Measurements from ENCODE around the gene DAP. TPM values are rescaled to one million over a fixed set of nuclear protein-coding genes. Genes with fewer than 3 reads are reported as not detected.

The DAP gene
- total RNA-seq, 2 experiments from 2014 or later = 60.5 to 64.8 TPM

DNA sequence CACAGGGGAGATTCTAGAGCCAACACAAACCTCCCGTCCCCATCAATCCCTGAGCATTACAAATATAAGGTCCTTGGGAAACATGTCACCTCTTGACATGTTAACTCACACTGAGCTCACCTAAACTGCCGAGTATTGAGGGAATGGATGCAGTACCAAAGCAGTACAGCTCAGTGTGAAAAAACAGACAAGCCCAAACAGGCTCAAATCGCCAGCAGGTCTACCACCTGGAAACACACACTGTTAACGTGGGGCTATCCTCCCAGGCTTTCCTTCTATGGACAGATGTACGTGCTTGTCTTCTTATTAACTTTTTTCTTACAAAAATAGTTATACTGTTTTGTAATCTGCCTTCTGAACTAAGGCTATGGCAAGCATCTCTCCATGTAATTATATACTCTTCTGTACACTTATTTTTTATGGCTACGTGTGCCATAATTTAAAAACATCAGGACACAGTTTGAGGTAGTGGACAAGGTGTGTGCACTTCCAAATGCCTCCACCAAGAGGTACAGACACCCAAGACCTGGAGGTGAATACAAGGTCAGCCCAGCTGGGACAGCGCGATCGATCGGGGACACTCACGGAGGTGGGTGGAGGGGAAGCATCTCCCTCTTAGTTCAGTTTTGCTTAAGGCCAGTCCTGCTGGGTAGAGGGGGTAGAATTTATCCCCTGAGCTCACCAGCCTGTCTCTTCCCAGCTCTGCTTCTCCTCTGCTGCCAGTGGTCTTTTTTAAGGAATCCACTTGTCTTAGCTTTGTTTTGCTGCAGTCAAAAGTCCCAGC is 76.5 kb downstream of the DAP start:
- no peaks in the 10 kb centered on the region for H3K9me3 Mint-ChIP-seq
- H3K27me3 Mint-ChIP-seq = no peaks in the 10 kb centered on the region
- no peak overlapping the region for H3K27ac Mint-ChIP-seq
- H3K4me1 Mint-ChIP-seq = peaks cover under 1% of the 10 kb centered on the region
- DNase-seq = no peak
- H3K36me3 Mint-ChIP-seq (ENCODE audit: low read depth) = peaks cover 21% of the 10 kb centered on the region
- POLR2A ChIA-PET = no interaction called here
- no peak overlapping the region for H3K4me3 Mint-ChIP-seq
- CTCF ChIA-PET = interaction anchor here (1.7 kb wide), 1 partner anchor 18 kb away, joined by 7 read pairs; no protein-coding TSS in a partner anchor

DNA sequence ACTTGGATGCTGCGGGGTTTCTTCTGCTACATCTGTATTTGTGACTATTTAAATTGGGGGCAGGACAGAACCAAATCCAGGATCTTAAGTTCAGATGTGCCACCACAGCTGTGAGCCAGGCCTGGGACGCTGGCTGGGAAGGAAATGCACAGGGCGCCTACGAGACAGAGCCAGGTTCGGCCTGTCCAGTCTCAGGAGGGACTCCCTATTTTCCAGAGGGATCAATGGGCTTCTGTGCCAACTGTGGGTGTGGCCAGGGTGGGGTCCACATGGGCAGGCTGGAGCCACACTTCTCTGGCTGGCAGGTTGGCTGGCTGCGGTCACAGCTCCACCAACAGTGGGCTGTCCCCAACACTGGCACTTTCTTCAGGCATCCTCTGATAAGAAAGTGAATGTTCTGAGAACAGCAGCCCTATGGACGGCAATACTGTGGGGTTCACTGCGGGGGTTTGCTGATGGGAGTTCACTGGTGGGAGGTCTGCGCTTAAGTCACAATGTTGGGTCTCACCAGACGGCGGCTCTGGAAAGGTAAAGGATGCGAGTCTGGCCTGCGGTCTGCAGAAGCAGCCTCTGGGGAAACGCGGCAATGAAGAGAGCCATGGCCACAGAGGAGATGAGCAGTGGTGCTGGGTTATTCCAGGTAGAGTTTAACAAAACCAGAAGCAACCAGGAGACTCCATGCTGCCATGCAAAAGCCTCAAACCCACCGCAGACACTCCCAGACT is 78.1 kb downstream of the DAP start:
- Mint-ChIP-seq H3K9me3 (no peaks in the 10 kb centered on the region), H3K36me3 (ENCODE audit: low read depth) (peaks cover 24% of the 10 kb centered on the region), H3K4me3 (no peak overlapping the region), H3K27ac (no peak overlapping the region), H3K4me1 (no peaks in the 10 kb centered on the region), H3K27me3 (no peaks in the 10 kb centered on the region)
- DNase-seq = no peak
- CTCF ChIA-PET = no interaction called here
- POLR2A ChIA-PET = no interaction called here

DNA sequence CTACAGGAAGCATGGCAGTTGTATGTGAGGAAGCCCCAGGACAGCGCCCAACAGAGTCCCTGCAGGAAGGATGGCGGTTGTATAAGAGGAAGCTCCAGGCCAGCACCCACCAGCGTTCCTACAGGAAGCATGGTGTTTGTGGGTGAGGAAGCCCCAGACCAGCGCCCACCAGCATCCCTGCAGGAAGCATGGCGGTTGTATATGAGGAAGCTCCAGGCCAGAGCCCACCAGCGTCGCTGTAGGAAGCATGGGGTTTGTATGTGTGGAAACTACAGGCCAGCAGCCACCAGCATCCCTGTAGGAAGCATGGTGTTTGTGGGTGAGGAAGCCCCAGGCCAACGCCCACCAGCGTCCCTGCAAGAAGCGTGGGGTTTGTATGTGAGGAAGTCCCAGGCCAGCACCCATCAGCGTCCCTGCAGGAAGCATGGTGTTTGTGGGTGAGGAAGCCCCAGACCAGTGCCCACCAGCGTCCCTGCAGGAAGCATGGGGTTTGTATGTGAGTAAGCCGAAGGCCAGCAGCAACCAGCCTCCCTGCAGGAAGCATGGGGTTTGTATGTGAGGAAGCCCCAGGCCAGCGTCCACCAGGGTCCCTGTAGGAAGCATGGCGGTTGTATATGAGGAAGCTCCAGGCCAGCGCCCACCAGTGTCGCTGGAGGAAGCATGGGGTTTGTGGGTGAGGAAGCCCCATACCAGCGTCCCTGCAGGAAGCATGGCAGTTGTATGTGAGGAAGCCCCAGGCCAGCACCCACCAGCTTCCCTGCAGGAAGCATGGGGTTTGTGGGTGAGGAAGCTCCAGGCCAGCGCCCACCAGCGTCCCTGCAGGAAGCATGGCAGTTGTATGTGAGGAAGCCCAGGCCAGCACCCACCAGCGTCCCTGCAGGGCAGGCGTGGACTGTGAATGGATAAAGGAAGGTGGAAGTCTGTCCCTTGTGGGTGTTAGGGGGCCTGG is 79.0 kb downstream of the DAP start:
- Mint-ChIP-seq H3K27me3 (no peaks in the 10 kb centered on the region), H3K4me3 (no peak overlapping the region), H3K36me3 (ENCODE audit: low read depth) (peaks cover 24% of the 10 kb centered on the region), H3K27ac (no peak overlapping the region), H3K9me3 (no peaks in the 10 kb centered on the region), H3K4me1 (no peaks in the 10 kb centered on the region)
- ChIA-PET POLR2A (no interaction called here), CTCF (interaction anchor here (0.6 kb wide), 1 partner anchor 18 kb away, joined by 3 read pairs; no protein-coding TSS in a partner anchor)
- no peak for DNase-seq

DNA sequence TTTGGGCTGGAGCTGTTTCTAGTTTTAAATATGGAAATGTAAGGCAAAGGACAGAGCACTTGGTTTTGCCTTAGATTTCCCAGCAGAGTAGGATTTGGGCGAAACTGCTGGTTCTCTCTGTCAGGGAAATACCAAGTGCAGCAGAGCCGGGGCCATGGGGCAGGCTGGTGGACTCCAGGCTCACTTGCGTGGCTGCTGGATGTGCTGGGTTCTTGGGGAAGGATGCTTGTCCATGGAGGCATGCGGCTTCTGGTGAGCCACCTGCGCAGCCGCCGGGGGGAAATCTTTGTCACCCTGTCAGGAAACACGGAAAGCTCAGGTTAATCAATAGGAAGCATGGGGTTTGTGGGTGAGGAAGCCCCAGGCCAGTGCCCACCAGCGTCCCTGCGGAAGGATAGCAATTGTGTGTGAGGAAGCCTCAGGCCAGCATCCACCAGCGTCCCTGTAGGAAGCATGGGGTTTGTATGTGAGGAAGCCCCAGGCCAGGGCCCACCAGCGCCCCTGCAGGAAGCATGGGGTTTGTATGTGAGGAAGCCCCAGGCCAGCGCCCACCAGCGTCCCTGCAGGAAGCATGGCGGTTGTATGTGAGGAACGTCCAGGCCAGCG is 80.1 kb downstream of the DAP start:
- DNase-seq = no peak
- peaks cover 23% of the 10 kb centered on the region for H3K36me3 Mint-ChIP-seq (ENCODE audit: low read depth)
- no peaks in the 10 kb centered on the region for H3K9me3 Mint-ChIP-seq
- H3K27ac Mint-ChIP-seq = no peak overlapping the region
- no peaks in the 10 kb centered on the region for H3K4me1 Mint-ChIP-seq
- H3K4me3 Mint-ChIP-seq = no peak overlapping the region
- POLR2A ChIA-PET = no interaction called here
- H3K27me3 Mint-ChIP-seq = no peaks in the 10 kb centered on the region
- CTCF ChIA-PET = no interaction called here

DNA sequence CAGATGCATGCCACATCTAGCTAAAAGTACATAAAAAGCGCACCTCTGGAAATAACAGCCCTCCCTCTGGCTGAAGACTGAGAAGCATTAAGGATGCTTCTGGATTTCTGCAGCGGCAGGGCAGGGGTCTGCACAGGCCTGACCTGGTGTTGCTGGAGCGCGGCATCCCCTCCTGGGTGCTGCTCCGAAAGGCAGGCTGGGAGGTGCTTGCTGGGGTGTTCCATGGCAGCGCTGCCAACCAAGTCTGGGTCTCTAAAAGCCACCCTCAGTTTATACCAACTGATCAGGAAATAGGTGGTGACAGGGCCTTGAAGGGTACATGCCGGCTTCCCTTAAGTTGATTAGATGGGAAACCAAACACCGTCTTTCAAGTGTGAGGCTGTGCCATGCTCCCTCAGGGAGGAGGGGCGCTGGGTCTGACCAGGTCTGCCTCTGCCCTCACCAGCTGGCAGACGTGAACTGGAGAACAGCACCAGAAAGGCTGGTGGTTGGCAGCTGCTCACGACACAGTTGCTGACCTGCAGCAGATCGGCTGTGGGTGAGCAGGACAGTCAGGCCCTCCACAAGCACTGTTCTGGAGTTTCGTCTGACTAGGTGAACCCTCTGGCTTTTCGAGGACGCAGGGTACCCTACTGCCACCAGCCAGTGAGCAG is 81.6 kb downstream of the DAP start:
- ChIA-PET POLR2A (no interaction called here), CTCF (interaction anchor here (0.6 kb wide), 1 partner anchor 843 kb away, joined by 3 read pairs; no protein-coding TSS in a partner anchor)
- no peak overlapping the region for H3K4me3 Mint-ChIP-seq
- H3K27me3 Mint-ChIP-seq = no peaks in the 10 kb centered on the region
- peaks cover 22% of the 10 kb centered on the region for H3K36me3 Mint-ChIP-seq (ENCODE audit: low read depth)
- no peaks in the 10 kb centered on the region for H3K9me3 Mint-ChIP-seq
- no peak for DNase-seq
- no peak overlapping the region for H3K27ac Mint-ChIP-seq
- H3K4me1 Mint-ChIP-seq = no peaks in the 10 kb centered on the region

DNA sequence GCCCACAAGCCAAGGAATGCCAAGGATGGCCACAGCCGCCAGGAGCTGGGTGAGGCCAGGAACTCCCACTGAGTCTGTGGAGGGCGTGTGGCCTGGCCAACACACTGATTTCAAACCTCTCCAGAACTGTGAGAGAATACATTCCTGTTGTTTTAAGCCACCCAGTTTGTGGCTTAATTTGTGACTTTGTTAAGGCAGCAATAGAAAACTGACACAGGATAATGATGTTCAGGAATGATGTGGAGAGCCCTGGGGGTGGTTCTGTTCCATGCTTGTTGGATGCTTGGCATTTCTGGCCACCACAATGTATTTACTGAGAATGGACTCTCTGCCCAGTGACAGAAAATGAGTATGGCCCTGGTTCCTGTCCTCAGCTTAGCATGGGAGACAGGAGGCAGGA is 82.8 kb downstream of the DAP start:
- peaks cover 22% of the 10 kb centered on the region for H3K36me3 Mint-ChIP-seq (ENCODE audit: low read depth)
- H3K4me1 Mint-ChIP-seq = no peaks in the 10 kb centered on the region
- no peaks in the 10 kb centered on the region for H3K27me3 Mint-ChIP-seq
- ChIA-PET CTCF (no interaction called here), POLR2A (no interaction called here)
- H3K27ac Mint-ChIP-seq = no peak overlapping the region
- no peaks in the 10 kb centered on the region for H3K9me3 Mint-ChIP-seq
- no peak overlapping the region for H3K4me3 Mint-ChIP-seq
- no peak for DNase-seq

DNA sequence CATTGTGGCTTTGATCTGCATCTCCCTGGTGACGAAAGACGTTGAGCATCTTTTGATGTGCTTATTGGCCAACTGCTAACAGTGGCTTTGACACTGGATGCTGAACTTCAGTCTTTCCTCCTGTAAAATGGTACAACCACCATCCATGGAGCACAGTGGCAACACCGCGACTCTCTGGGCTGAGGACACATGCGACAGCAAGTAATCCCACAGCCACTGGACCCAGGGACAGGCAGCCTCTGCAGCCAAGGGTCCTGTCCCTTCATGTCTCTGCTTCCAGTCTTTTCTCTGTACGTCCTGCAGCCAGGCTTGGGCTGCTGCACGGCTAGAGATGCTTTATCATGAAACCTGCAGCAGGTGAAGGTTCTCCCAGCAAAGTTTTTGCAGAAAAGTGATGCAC is 83.5 kb downstream of the DAP start:
- DNase-seq = no peak
- H3K27ac Mint-ChIP-seq = no peak overlapping the region
- H3K9me3 Mint-ChIP-seq = no peaks in the 10 kb centered on the region
- ChIA-PET POLR2A (no interaction called here), CTCF (no interaction called here)
- no peaks in the 10 kb centered on the region for H3K4me1 Mint-ChIP-seq
- H3K4me3 Mint-ChIP-seq = no peak overlapping the region
- H3K36me3 Mint-ChIP-seq (ENCODE audit: low read depth) = peaks cover 22% of the 10 kb centered on the region
- H3K27me3 Mint-ChIP-seq = no peaks in the 10 kb centered on the region

DNA sequence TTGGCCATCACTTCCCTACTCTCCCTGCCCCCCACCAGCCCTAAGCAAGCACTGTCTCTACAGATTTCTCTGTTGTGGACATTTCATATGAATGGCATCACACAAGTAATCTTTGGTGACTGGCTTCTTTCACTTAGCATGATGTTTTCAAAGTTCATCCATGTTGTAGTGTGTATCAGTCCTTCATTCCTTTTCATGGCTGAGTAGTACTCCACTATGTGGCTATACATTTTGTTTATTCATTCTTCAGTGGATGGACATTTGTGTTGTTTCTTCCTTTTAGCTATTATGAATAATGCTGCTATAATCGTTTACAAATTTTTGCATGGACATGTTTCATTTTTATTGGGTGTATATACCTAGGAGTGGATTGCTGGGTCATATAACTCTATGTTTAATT is 84.1 kb downstream of the DAP start:
- CTCF ChIA-PET = no interaction called here
- Mint-ChIP-seq H3K27me3 (no peaks in the 10 kb centered on the region), H3K27ac (no peak overlapping the region), H3K4me3 (no peak overlapping the region), H3K36me3 (ENCODE audit: low read depth) (peaks cover 22% of the 10 kb centered on the region), H3K9me3 (no peaks in the 10 kb centered on the region), H3K4me1 (no peaks in the 10 kb centered on the region)
- POLR2A ChIA-PET = no interaction called here
- no peak for DNase-seq

DNA sequence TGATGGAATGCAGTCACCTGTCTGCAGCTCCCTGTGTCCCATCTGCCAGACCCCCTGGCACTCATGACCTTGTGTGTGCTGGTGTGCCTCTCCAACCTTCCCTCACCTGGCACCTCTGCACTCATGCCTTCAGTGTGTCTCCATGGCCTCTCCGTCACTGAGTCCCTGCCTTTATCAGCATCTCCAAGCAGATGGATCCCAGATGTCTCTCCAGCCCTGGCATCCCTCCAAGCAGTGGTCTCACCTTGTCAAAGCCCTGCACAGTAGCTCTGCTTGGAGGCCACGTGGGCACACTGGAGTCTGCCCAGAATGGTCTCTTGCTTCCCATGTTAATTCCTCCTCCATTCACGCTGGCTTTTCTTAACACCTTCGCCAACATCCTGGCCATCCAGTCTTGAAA is 84.8 kb downstream of the DAP start:
- CTCF ChIA-PET = no interaction called here

DNA sequence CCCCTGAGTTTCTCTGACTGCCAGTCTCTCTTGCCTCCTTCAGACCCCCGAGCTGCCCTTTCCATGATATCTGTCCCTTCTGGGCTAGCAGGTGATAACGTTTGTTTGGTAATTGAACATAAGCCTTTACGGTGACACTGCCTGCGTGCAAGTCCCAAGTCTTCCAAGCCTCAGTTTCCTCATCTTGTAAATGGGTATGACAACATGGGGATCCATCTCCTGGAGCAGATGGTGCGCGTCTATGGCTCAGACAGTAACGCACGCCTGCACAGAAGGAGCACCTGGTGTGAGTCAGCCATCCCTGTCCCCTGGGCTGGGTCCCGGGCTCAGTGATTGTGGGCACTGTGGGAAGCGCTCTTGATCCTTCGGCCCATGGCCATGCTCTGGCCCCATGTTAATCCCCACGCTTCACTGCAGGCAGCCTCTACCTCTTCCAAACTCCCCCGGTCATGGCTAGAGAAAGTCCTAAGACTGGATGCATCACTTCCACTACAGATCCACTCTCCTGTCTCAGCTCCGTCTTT is 85.8 kb downstream of the DAP start:
- ChIA-PET POLR2A (no interaction called here), CTCF (no interaction called here)
- Mint-ChIP-seq H3K36me3 (ENCODE audit: low read depth) (peaks cover 15% of the 10 kb centered on the region), H3K9me3 (no peaks in the 10 kb centered on the region), H3K27ac (no peak overlapping the region), H3K4me3 (no peak overlapping the region), H3K4me1 (no peaks in the 10 kb centered on the region), H3K27me3 (peaks cover 3% of the 10 kb centered on the region)
- DNase-seq = no peak

More for the DNA sequence above, 84.8 kb downstream of the DAP start:
- DNase-seq = no peak
- Mint-ChIP-seq H3K4me3 (no peak overlapping the region), H3K9me3 (no peaks in the 10 kb centered on the region), H3K4me1 (no peaks in the 10 kb centered on the region), H3K36me3 (ENCODE audit: low read depth) (peaks cover 22% of the 10 kb centered on the region), H3K27me3 (no peaks in the 10 kb centered on the region), H3K27ac (no peak overlapping the region)
- POLR2A ChIA-PET = no interaction called here

DNA sequence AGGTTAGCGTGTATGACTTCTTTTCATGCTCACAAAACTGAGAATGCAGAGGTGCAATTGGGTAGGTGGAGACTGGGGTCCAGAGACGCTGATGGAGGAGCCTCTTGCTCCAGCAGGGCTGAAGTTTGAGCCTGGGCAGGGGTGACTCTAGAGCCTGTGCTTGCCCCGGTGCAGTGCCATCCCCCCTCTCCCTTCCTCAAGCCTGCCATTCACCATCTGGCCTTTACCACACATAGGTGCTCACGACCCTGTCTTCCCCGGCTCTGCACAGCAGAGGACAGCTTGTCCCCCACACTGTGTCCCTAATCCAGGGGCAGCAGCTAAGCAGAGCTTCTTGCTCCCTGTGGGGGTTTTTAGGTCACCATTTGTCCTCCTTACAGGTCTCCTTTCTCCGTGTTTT is 86.5 kb downstream of the DAP start:
- POLR2A ChIA-PET = no interaction called here

DNA sequence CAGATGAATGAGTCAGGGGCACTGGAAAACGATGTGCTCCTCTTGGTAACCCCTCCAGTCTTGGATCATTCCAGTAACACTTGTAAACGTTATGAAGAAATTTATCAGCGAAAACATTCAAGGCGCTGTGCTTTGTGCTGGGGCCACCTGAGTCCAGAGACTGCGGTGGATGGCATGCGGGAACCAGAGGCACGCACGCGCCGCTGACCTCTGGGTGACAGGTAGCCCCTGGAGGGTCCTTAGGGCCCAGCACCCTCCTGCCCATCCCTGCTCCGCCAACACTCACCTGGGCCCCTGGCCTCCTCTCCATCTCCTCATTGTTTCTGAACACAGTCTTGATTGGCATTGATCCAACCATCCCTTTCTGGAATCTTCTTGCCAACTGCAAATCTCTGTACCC is 86.9 kb downstream of the DAP start:
- Mint-ChIP-seq H3K4me3 (no peak overlapping the region), H3K36me3 (ENCODE audit: low read depth) (peaks cover 10% of the 10 kb centered on the region), H3K27ac (no peak overlapping the region), H3K27me3 (peaks cover 3% of the 10 kb centered on the region), H3K4me1 (no peaks in the 10 kb centered on the region), H3K9me3 (no peaks in the 10 kb centered on the region)
- POLR2A ChIA-PET = no interaction called here
- no peak for DNase-seq
- CTCF ChIA-PET = no interaction called here

More for the DNA sequence above, 86.5 kb downstream of the DAP start:
- Mint-ChIP-seq H3K9me3 (no peaks in the 10 kb centered on the region), H3K27me3 (peaks cover 3% of the 10 kb centered on the region), H3K36me3 (ENCODE audit: low read depth) (peaks cover 10% of the 10 kb centered on the region), H3K4me3 (no peak overlapping the region), H3K27ac (no peak overlapping the region), H3K4me1 (no peaks in the 10 kb centered on the region)
- CTCF ChIA-PET = no interaction called here
- DNase-seq = no peak
